ENCODE results near the gene MKX.

DNA sequence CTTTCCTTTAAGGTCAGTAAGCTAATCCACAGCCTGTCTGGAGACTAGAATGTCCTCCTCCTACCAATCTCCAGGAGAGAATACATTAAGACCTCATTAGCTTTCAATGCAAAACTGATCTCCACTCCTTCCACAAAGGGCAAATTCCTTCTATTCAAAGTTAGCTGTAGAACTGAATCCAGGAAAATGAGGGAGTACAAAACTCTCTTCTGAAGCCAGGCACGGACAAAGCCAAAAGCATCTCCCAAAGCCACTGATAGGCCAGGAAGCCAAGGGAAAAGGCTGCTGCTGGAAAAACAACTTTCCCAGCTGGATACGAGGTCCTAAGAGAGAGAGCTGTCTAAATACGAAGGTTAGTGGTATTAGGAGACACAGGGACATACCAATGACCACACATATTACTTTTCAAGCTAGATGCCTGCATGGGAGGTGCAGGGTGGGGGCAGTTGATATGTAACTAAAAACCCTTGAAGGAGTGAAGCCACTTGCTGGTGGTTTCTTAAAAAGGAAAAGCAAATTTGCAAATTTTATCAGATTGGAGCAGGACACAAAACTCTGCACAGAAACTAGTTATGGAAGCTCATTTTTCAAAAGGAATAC lies 43.6 kb downstream of the MKX start:
- TF ChIP-seq POLR2AphosphoS5 (IDR thresholded peaks at IDR 0.05) (no peak), POLR2A (IDR thresholded peaks at IDR 0.05) (no peak)
- TF ChIP-seq, protein P1, sequence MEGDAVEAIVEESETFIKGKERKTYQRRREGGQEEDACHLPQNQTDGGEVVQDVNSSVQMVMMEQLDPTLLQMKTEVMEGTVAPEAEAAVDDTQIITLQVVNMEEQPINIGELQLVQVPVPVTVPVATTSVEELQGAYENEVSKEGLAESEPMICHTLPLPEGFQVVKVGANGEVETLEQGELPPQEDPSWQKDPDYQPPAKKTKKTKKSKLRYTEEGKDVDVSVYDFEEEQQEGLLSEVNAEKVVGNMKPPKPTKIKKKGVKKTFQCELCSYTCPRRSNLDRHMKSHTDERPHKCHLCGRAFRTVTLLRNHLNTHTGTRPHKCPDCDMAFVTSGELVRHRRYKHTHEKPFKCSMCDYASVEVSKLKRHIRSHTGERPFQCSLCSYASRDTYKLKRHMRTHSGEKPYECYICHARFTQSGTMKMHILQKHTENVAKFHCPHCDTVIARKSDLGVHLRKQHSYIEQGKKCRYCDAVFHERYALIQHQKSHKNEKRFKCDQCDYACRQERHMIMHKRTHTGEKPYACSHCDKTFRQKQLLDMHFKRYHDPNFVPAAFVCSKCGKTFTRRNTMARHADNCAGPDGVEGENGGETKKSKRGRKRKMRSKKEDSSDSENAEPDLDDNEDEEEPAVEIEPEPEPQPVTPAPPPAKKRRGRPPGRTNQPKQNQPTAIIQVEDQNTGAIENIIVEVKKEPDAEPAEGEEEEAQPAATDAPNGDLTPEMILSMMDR (IDR thresholded peaks at IDR 0.05), result no peak
